Measurements from ENCODE around the gene SAMMSON. TPM values are rescaled to one million over a fixed set of nuclear protein-coding genes. Genes with fewer than 3 reads are reported as not detected.

Gene SAMMSON
- total RNA-seq, 1 experiment from 2014 or later = not detected

DNA sequence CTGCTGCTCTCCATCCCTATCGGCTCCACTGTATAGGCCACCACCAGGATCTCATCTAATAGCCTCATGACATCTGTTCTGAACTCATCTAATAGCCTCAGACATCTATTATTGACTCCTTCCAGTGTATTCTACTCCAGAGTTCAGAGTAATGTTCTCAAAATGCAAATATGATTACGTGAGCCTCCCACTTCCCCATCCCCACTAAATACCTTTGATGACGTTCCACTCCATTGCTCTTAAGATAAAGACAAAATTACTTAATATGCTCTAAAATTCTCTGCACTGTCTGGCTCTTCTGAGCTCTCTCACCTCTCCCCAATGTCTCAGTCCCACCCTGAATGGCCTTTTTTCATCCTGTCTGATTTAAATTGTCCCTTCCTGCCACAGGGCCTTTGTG lies 94.7 kb downstream of the SAMMSON start:
- no peaks in the 10 kb centered on the region for H3K9me3 ChIP-seq (ENCODE audit: control insufficient read depth, insufficient read depth, low read depth, low read length)
- CTCF ChIA-PET = no interaction called here
- BruUV-seq (replicated peaks) = no TSS peak
- H3K27ac ChIP-seq (ENCODE audit: low read length) = no peak overlapping the region
- no peaks in the 10 kb centered on the region for H3K4me1 ChIP-seq (ENCODE audit: control insufficient read depth, insufficient read depth, low read length)
- POLR2A ChIA-PET = no interaction called here
- H3K36me3 ChIP-seq (ENCODE audit: control insufficient read depth, insufficient read depth, low read length) = no peaks in the 10 kb centered on the region
- H3K4me3 ChIP-seq (ENCODE audit: low read depth in 2 of 2, low read length in 2 of 2) = no peak overlapping the region
- no peaks in the 10 kb centered on the region for H3K27me3 ChIP-seq (ENCODE audit: control insufficient read depth, insufficient read depth, low read length)
- ATAC-seq (no peak), DNase-seq (ENCODE audit: low read depth, low spot score) (no peak)
- TF ChIP-seq POLR2AphosphoS5 (IDR thresholded peaks at IDR 0.05; ENCODE audit: low read depth, low read length) = no peak
- intact Hi-C loops (cut with micrococcal nuclease; ENCODE audit: unreplicated experiment) = no loop called here
- in situ Hi-C loops (cut with HindIII; ENCODE audit: low pct_unique_long_range_greater_than_20kb, low sequenced_read_pairs) = no loop called here

DNA sequence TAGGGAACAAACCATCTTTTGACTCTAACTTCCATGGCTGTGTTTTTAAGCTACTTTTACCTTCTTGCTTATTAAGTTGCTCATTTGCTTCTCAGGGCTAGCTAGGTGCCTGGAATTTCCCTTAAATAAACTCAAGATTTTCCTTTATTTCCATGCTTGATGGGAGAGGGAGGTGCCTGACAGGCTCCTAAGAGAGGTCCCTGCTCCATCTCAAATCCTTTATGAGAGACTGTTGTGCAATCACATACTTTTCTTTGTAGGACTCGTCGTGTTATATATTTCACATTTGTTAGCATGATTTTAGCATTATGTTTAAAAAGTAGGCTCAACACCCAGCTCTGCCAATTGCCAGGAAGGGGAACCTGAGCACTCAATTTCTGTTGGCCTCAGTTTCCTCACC lies 95.7 kb downstream of the SAMMSON start:
- in situ Hi-C loops (cut with HindIII; ENCODE audit: low pct_unique_long_range_greater_than_20kb, low sequenced_read_pairs) = no loop called here
- Histone ChIP-seq H3K4me3 (ENCODE audit: low read depth in 2 of 2, low read length in 2 of 2) (no peak overlapping the region), H3K27ac (ENCODE audit: low read length) (no peak overlapping the region), H3K36me3 (ENCODE audit: control insufficient read depth, insufficient read depth, low read length) (no peaks in the 10 kb centered on the region), H3K4me1 (ENCODE audit: control insufficient read depth, insufficient read depth, low read length) (no peaks in the 10 kb centered on the region), H3K27me3 (ENCODE audit: control insufficient read depth, insufficient read depth, low read length) (no peaks in the 10 kb centered on the region), H3K9me3 (ENCODE audit: control insufficient read depth, insufficient read depth, low read depth, low read length) (no peaks in the 10 kb centered on the region)
- POLR2A ChIA-PET = no interaction called here
- BruUV-seq (replicated peaks) = no TSS peak
- DNase-seq (ENCODE audit: low read depth, low spot score) = no peak
- ATAC-seq = no peak
- intact Hi-C loops (cut with micrococcal nuclease; ENCODE audit: unreplicated experiment) = no loop called here
- no peak for TF ChIP-seq SIN3A (IDR thresholded peaks at IDR 0.05; ENCODE audit: borderline replicate concordance, insufficient read depth, low read depth, low read length)
- CTCF ChIA-PET = no interaction called here

GRCh38 chr3:70096376-70097066 lies 97.0 kb downstream of the SAMMSON start:
- H3K36me3 ChIP-seq (ENCODE audit: control insufficient read depth, insufficient read depth, low read length) = no peaks in the 10 kb centered on the region
- ATAC-seq (no peak), DNase-seq (ENCODE audit: low read depth, low spot score) (no peak)
- no peaks in the 10 kb centered on the region for H3K27me3 ChIP-seq (ENCODE audit: control insufficient read depth, insufficient read depth, low read length)
- in situ Hi-C loops (cut with HindIII; ENCODE audit: low pct_unique_long_range_greater_than_20kb, low sequenced_read_pairs) (no loop called here), intact Hi-C loops (cut with micrococcal nuclease; ENCODE audit: unreplicated experiment) (no loop called here)
- POLR2A ChIA-PET = no interaction called here
- CTCF ChIA-PET = no interaction called here
- no peaks in the 10 kb centered on the region for H3K9me3 ChIP-seq (ENCODE audit: control insufficient read depth, insufficient read depth, low read depth, low read length)
- H3K27ac ChIP-seq (ENCODE audit: low read length) = no peak overlapping the region
- no TSS peak for BruUV-seq (replicated peaks)
- no peak for TF ChIP-seq SIN3A (IDR thresholded peaks at IDR 0.05; ENCODE audit: borderline replicate concordance, insufficient read depth, low read depth, low read length)
- no peak for TF ChIP-seq CTCF (IDR thresholded peaks at IDR 0.05)
- TF ChIP-seq TCF7L2 (IDR thresholded peaks at IDR 0.05; ENCODE audit: low read depth, low read length) = no peak
- no peak overlapping the region for H3K4me3 ChIP-seq (ENCODE audit: low read depth in 2 of 2, low read length in 2 of 2)
- no peaks in the 10 kb centered on the region for H3K4me1 ChIP-seq (ENCODE audit: control insufficient read depth, insufficient read depth, low read length)

- intact Hi-C loops (cut with micrococcal nuclease; ENCODE audit: unreplicated experiment) = no loop called here
- POLR2A ChIA-PET = no interaction called here
- H3K27me3 ChIP-seq (ENCODE audit: control insufficient read depth, insufficient read depth, low read length) = no peaks in the 10 kb centered on the region
Observed at GRCh38 chr3:70097084-70097483, 97.6 kb downstream of the SAMMSON start.

More at GRCh38 chr3:70097084-70097483, 97.6 kb downstream of the SAMMSON start:
- no peaks in the 10 kb centered on the region for H3K36me3 ChIP-seq (ENCODE audit: control insufficient read depth, insufficient read depth, low read length)
- TF ChIP-seq POLR2AphosphoS5 (IDR thresholded peaks at IDR 0.05; ENCODE audit: low read depth, low read length) (no peak), CTCF (IDR thresholded peaks at IDR 0.05) (no peak), SIN3A (IDR thresholded peaks at IDR 0.05; ENCODE audit: borderline replicate concordance, insufficient read depth, low read depth, low read length) (no peak), REST (IDR thresholded peaks at IDR 0.05; ENCODE audit: insufficient read depth in 1 of 2, low read depth in 2 of 2, low read length in 1 of 2) (no peak), TCF7L2 (IDR thresholded peaks at IDR 0.05; ENCODE audit: low read depth, low read length) (no peak)
- H3K27ac ChIP-seq (ENCODE audit: low read length) = no peak overlapping the region
- H3K4me1 ChIP-seq (ENCODE audit: control insufficient read depth, insufficient read depth, low read length) = no peaks in the 10 kb centered on the region
- in situ Hi-C loops (cut with HindIII; ENCODE audit: low pct_unique_long_range_greater_than_20kb, low sequenced_read_pairs) = no loop called here
- ATAC-seq (no peak), DNase-seq (ENCODE audit: low read depth, low spot score) (no peak)
- no TSS peak for BruUV-seq (replicated peaks)
- H3K9me3 ChIP-seq (ENCODE audit: control insufficient read depth, insufficient read depth, low read depth, low read length) = no peaks in the 10 kb centered on the region
- no peak overlapping the region for H3K4me3 ChIP-seq (ENCODE audit: low read depth in 2 of 2, low read length in 2 of 2)
- CTCF ChIA-PET = no interaction called here
